OCI-LY3 (cell line): ENCODE measurements around the gene TMEM183A.

ENCODE experiments used
- EZH2phosphoT487 ChIP-seq: fragments of 200-600 bp; shearing (Covaris generic); IDR thresholded peaks from 2 replicates; pipeline ENCODE4 v1.6.1; 2018; ENCODE audit warnings: antibody characterized with exemption, mixed run types, low read depth
- TF ChIP-seq, protein P1 (sequence below): fragments of 200-600, 300-600 bp; sonication (generic); IDR thresholded peaks from 2 replicates; pipeline ENCODE4 v1.5.1; 2014; ENCODE audit warnings: antibody characterized with exemption, low read length, low read depth

DNA sequence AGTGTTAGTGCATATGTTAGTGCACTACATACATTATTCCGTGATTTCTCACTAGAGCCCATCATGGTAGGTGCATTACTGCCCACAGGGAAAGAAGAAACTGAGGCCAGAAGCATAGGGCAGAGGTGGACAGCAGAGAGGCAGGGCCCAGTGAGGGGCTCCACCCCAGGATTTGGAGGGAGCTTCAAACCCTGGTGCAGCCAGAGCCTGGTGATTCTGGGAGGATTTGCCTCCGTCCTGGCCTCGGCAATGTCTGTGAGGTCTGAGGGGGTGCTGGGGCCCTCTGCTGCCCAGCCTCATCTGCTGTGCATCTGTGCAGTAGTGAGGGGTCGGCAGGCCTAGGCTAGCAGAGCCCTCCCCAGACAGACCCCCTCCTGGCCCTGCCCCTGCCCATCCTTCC lies 41.9 kb downstream of the TMEM183A start:
- TF ChIP-seq, protein P1, sequence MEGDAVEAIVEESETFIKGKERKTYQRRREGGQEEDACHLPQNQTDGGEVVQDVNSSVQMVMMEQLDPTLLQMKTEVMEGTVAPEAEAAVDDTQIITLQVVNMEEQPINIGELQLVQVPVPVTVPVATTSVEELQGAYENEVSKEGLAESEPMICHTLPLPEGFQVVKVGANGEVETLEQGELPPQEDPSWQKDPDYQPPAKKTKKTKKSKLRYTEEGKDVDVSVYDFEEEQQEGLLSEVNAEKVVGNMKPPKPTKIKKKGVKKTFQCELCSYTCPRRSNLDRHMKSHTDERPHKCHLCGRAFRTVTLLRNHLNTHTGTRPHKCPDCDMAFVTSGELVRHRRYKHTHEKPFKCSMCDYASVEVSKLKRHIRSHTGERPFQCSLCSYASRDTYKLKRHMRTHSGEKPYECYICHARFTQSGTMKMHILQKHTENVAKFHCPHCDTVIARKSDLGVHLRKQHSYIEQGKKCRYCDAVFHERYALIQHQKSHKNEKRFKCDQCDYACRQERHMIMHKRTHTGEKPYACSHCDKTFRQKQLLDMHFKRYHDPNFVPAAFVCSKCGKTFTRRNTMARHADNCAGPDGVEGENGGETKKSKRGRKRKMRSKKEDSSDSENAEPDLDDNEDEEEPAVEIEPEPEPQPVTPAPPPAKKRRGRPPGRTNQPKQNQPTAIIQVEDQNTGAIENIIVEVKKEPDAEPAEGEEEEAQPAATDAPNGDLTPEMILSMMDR: no peak
- no peak for TF ChIP-seq EZH2phosphoT487
